A549 (cell line): Measurements from ENCODE around the gene GPR137B. TPM values are rescaled to one million over a fixed set of nuclear protein-coding genes. Genes with fewer than 3 reads are reported as not detected.
A peak's percentile ranks its signal among the peaks of the same experiment; 100 is the strongest.

Experiments
- ATAC-seq, 2 experiments: fragments of 200-7000 bp in 1 of 2; fragments of >200 bp in 1 of 2; cut with Nextera tagmentation in 1 of 2; cut with Tn5 transposase in 1 of 2; 3 replicates each; pipeline versions ENCODE4 v1.8.0 to v1.9.1; 2018 to 2020; ENCODE audit warnings: mild to moderate bottlenecking in 1 of 2, moderate library complexity in 1 of 2
- CTCF ChIA-PET: fragments of 300-600 bp; sonication (Branson Sonifier 250); formaldehyde crosslinking; extraction: SDS; loops from one replicate; lab custom pipeline; 2021; ENCODE audit warnings: antibody characterized with exemption, inconsistent platforms; lab: Yijun Ruan, JAX
- POLR2A ChIA-PET: fragments of 350-600 bp; formaldehyde crosslinking; extraction: SDS; loops from one replicate; lab custom pipeline; 2021; ENCODE audit warnings: antibody characterized with exemption, inconsistent platforms; lab: Yijun Ruan, JAX
- DNase-seq, 2 experiments: peaks; one replicate each; pipeline versions ENCODE4 v3.0.0 to v3.0.0-alpha.2; 2011 to 2016; ENCODE audit warnings: low read depth in 1 of 2, low spot score in 1 of 2
- FAIRE-seq: peaks from 2 replicates; lab custom pipeline; 2011; peaks lifted over from hg19 to GRCh38; lab: Jason Lieb, UNC
- H3K27ac ChIP-seq, 2 experiments: fragments of >200 bp; sonication (Bioruptor Twin); formaldehyde crosslinking; 3 replicates each; pipeline ENCODE4 v1.5.1; 2016 to 2017
- H3K4me1 ChIP-seq: fragments of >200 bp; sonication (Bioruptor Twin); formaldehyde crosslinking; 3 replicates; pipeline ENCODE4 v1.6.1; 2016
- H3K4me2 ChIP-seq: fragments of >200 bp; sonication (Bioruptor Twin); formaldehyde crosslinking; 3 replicates; pipeline ENCODE4 v1.6.1; 2016
- H3K4me3 ChIP-seq: fragments of >200 bp; sonication (Bioruptor Twin); formaldehyde crosslinking; 3 replicates; pipeline ENCODE4 v1.5.1; 2016
- H3K9me3 ChIP-seq: fragments of >200 bp; sonication (Bioruptor Twin); formaldehyde crosslinking; 3 replicates; pipeline ENCODE4 v1.6.1; 2016
- CBX2 ChIP-seq: fragments of 200-600 bp; sonication (generic); IDR thresholded peaks from 2 replicates; pipeline ENCODE4 v1.6.1; 2016; ENCODE audit warnings: low read depth, mild to moderate bottlenecking, borderline replicate concordance
- CEBPB ChIP-seq, 2 experiments: fragments of >200 bp in 1 of 2; sonication (Bioruptor Twin) in 1 of 2; formaldehyde crosslinking in 1 of 2; IDR thresholded peaks; 2 replicates each; pipeline ENCODE4 v1.6.1; 2012 to 2016
- CHD2 ChIP-seq: fragments of 150-350 bp; IDR thresholded peaks from 2 replicates; pipeline ENCODE4 v1.6.1; 2014; ENCODE audit warnings: low read length; ENCODE audit not compliant: partially characterized antibody
- FOSL2 ChIP-seq, 2 experiments: fragments of 450-650 bp in 1 of 2; fragments of >200 bp in 1 of 2; sonication (Bioruptor Twin) in 1 of 2; formaldehyde crosslinking; IDR thresholded peaks; 2 replicates each; pipeline versions ENCODE4 v1.5.0 to v1.6.1; 2016 to 2020; ENCODE audit warnings: mild to moderate bottlenecking in 1 of 2, moderate library complexity in 1 of 2
- HEYL ChIP-seq: fragments of 250-450 bp; sonication (Bioruptor Pico); IDR thresholded peaks from 2 replicates; pipeline ENCODE4 v1.8.0; 2021; ENCODE audit warnings: mild to moderate bottlenecking, moderate library complexity
- HOXA7 ChIP-seq: fragments of 250-450 bp; sonication (Bioruptor Pico); IDR thresholded peaks from 2 replicates; pipeline ENCODE4 v1.5.0; 2020; ENCODE audit warnings: mild to moderate bottlenecking, moderate library complexity
- HOXB5 ChIP-seq: fragments of 250-450 bp; sonication (Bioruptor Pico); IDR thresholded peaks from 2 replicates; pipeline ENCODE4 v1.5.0; 2020; ENCODE audit warnings: mild to moderate bottlenecking, moderate library complexity
- KDM5A ChIP-seq: fragments of 200-600 bp; sonication (generic); IDR thresholded peaks from 2 replicates; pipeline ENCODE4 v1.6.1; 2016; ENCODE audit warnings: antibody characterized with exemption, mild to moderate bottlenecking
- MAFK ChIP-seq: fragments of 450-650 bp; IDR thresholded peaks from 2 replicates; pipeline ENCODE4 v1.6.1; 2014; ENCODE audit not compliant: partially characterized antibody
- MAZ ChIP-seq: fragments of 150-350 bp; IDR thresholded peaks from 2 replicates; pipeline ENCODE4 v1.6.1; 2014; ENCODE audit warnings: antibody characterized with exemption, low read depth, low read length, borderline replicate concordance
- NR3C1 ChIP-seq: fragments of >200 bp; sonication (Bioruptor Twin); formaldehyde crosslinking; IDR thresholded peaks from 3 replicates; pipeline ENCODE4 v1.6.1; 2017
- PHF8 ChIP-seq: fragments of 200-600 bp; sonication (generic); IDR thresholded peaks from 2 replicates; pipeline ENCODE4 v1.6.1; 2016; ENCODE audit warnings: low read depth, mild to moderate bottlenecking, antibody characterized with exemption, moderate library complexity, borderline replicate concordance
- POLR2AphosphoS2 ChIP-seq: conservative IDR thresholded peaks from 2 replicates; pipeline ENCODE4 v1.6.1; 2012; ENCODE audit warnings: low read length, improper control_type of control experiment, inconsistent platforms
- SREBF2 ChIP-seq: fragments of 450-650 bp; IDR thresholded peaks from 2 replicates; pipeline ENCODE4 v1.6.1; 2014; ENCODE audit warnings: mild to moderate bottlenecking, moderate library complexity
- TP53 ChIP-seq: fragments of 250-450 bp; sonication (Bioruptor Pico); IDR thresholded peaks from 2 replicates; pipeline ENCODE4 v1.5.0; 2021; ENCODE audit warnings: mild to moderate bottlenecking, moderate library complexity
- ZC3H11A ChIP-seq: fragments of 450-650 bp; IDR thresholded peaks from 2 replicates; pipeline ENCODE4 v1.6.1; 2014; ENCODE audit warnings: antibody characterized with exemption, mild to moderate bottlenecking
- ZFP36 ChIP-seq: fragments of 450-650 bp; IDR thresholded peaks from 2 replicates; pipeline ENCODE4 v1.6.1; 2014; ENCODE audit warnings: borderline replicate concordance; ENCODE audit not compliant: partially characterized antibody
- ZNF302 ChIP-seq: fragments of 250-450 bp; sonication (Bioruptor Pico); IDR thresholded peaks from 2 replicates; pipeline ENCODE4 v1.9.0; 2021; ENCODE audit warnings: inconsistent platforms, mild to moderate bottlenecking, moderate library complexity
- WGBS: methylation state at CpG from one replicate; pipeline ENCODE4 v1.1.6; 2017; ENCODE audit errors: missing lambda C conversion rate; 5-methylcytosine and 5-hydroxymethylcytosine counted together
- polyA plus RNA-seq, 4 experiments: library from polyadenylated mRNA; depleted of rRNA in 3 of 4; stranded (reverse); fragments of >200 nt; fragmentation: RNase III in 1 of 4; extraction: RNeasy Plus Mini Kit Qiagen cat#74134 plus additional on column Dnase treatment in 1 of 4; gene quantifications; 2 replicates in 3 of 4; 3 replicates in 1 of 4; pipeline ENCODE4 v1.2.3, GENCODE V29; 2011 to 2017
- TF ChIP-seq, protein P1 (sequence below): fragments of 250-450 bp; sonication (Bioruptor Pico); IDR thresholded peaks from 2 replicates; pipeline ENCODE4 v1.5.0; 2021; ENCODE audit warnings: mild to moderate bottlenecking, moderate library complexity, borderline replicate concordance

The GPR137B gene
- polyA plus RNA-seq, 2 of the 4 experiments (the other 2 are of a cell fraction): 5.8 to 9.2 TPM

DNA sequence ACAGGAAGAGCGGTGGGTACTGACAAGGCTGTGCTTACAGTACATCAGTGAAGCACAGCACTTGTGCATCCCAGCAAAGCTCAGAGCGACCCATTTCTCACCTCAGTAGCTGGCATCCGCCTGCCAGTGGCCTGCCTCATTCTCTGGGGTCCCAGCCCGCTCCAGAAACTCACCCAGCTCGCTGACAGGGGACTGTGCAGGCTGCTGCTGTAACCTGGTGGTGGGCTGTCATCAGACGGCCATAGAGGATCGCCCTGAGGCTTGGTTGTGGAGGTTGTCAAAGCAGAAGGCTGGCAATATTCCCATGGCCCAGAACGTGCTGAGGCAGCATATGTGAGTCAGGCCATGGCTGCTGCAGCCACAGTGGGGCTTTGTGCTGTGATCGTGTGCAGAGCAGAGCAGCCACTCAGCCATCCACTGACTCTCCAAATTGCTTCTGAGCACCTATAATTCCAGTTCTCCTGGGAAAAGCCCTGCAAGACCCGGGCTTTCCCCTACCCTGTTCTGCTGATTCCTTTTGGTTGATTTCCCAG is 13.6 kb upstream of the GPR137B start:
- CTCF ChIA-PET: interaction anchor here (0.6 to 2.1 kb wide), 2 partner anchors 12 to 629 kb away, joined by 4 to 9 read pairs; no protein-coding TSS in a partner anchor
- Histone ChIP-seq H3K27ac (no peak overlapping the region), H3K4me1 (no peaks in the 10 kb centered on the region), H3K4me3 (no peak overlapping the region), H3K4me2 (no peak overlapping the region), H3K9me3 (no peaks in the 10 kb centered on the region)
- TF ChIP-seq KDM5A (no peak), MAFK (peak; percentile 59)
- no peak for DNase-seq
- FAIRE-seq: no peak
- no peak for ATAC-seq
- POLR2A ChIA-PET: no interaction called here
- WGBS: 57% methylated on average over 9 of the region's 10 CpGs

DNA sequence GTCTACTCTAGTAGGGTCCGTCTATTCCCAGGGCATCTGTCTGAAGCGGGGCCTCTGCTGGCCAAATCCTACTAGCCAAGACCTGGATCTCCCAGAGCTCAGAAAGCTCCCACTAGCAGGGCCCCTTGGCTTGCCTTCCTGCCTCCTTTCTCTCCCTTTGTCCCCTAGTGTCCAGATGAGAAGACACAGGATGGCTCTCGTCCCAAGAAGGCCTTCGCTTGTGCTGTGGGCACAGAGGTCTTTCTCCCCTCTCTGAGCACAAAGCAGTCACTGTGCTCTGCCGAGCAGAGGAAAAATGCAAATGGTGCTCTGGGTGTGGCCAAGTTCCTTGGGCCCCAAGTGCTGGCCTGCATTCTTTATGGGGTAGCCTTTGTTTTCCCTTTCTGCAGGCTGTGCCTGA is 13.0 kb upstream of the GPR137B start:
- ChIA-PET POLR2A (no interaction called here), CTCF (interaction anchor here (0.6 kb wide), 1 partner anchor 629 kb away, joined by 4 read pairs; no protein-coding TSS in a partner anchor)
- 86% methylated on average over 5 of the region's 5 CpGs for WGBS
- no peaks in the 10 kb centered on the region for H3K4me1 ChIP-seq
- TF ChIP-seq POLR2AphosphoS2: no peak
- no peak for TF ChIP-seq ZFP36
- no peak for TF ChIP-seq MAZ
- no peak for TF ChIP-seq HOXA7 (CRISPR knock-in tag)
- no peak for TF ChIP-seq FOSL2 (IDR thresholded peaks at IDR 0.05)
- no peak for TF ChIP-seq FOSL2 (CRISPR knock-in tag; IDR thresholded peaks at IDR 0.05)
- no peak for TF ChIP-seq MAFK
- TF ChIP-seq CHD2: no peak
- TF ChIP-seq ZC3H11A: no peak
- TF ChIP-seq NR3C1: no peak
- no peak for TF ChIP-seq HOXB5 (CRISPR knock-in tag)
- no peak for TF ChIP-seq CEBPB (IDR thresholded peaks at IDR 0.05)
- no peak for TF ChIP-seq HEYL (CRISPR knock-in tag)
- no peak overlapping the region for H3K4me3 ChIP-seq
- no peak overlapping the region for H3K27ac ChIP-seq
- DNase-seq (no peak), FAIRE-seq (no peak), ATAC-seq (no peak)
- no peak overlapping the region for H3K4me2 ChIP-seq
- no peaks in the 10 kb centered on the region for H3K9me3 ChIP-seq

DNA sequence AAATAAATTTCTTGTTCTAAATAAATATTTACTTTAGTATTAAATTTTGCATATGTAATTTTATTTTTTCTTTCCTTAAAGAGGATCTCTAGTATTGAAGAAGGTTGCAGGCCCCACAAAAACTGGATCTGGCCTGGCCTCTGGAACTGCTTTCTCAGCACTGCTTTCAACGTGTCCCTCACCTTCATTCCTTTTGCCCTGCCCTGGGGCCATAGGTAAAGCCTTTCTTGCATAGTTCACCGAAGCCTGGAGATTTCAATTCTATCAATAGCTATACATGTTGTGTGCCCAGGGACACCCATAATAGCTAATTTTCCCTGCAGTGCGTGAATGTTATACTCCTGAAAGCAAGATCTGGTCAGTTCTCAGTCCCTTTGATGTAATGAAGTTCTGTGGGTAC is 12.0 kb upstream of the GPR137B start:
- TF ChIP-seq SREBF2 (no peak), ZFP36 (no peak), FOSL2 (IDR thresholded peaks at IDR 0.05) (no peak), FOSL2 (CRISPR knock-in tag; IDR thresholded peaks at IDR 0.05) (no peak), PHF8 (no peak), TP53 (CRISPR knock-in tag) (no peak), CBX2 (no peak), MAFK (no peak), HEYL (CRISPR knock-in tag) (no peak), CHD2 (no peak), ZNF302 (CRISPR knock-in tag) (no peak), KDM5A (no peak)
- TF ChIP-seq, protein P1, sequence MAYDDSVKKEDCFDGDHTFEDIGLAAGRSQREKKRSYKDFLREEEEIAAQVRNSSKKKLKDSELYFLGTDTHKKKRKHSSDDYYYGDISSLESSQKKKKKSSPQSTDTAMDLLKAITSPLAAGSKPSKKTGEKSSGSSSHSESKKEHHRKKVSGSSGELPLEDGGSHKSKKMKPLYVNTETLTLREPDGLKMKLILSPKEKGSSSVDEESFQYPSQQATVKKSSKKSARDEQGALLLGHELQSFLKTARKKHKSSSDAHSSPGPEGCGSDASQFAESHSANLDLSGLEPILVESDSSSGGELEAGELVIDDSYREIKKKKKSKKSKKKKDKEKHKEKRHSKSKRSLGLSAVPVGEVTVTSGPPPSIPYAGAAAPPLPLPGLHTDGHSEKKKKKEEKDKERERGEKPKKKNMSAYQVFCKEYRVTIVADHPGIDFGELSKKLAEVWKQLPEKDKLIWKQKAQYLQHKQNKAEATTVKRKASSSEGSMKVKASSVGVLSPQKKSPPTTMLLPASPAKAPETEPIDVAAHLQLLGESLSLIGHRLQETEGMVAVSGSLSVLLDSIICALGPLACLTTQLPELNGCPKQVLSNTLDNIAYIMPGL (CRISPR knock-in tag): no peak
- H3K4me2 ChIP-seq: no peak overlapping the region
- no peak for DNase-seq
- H3K4me3 ChIP-seq: no peak overlapping the region
- H3K9me3 ChIP-seq: no peaks in the 10 kb centered on the region
- H3K27ac ChIP-seq: no peak overlapping the region
- ChIA-PET CTCF (interaction anchor here (0.6 kb wide), 2 partner anchors 616 to 1454 kb away, joined by 3 read pairs; no protein-coding TSS in a partner anchor), POLR2A (no interaction called here)
- 45% methylated on average over 3 of the region's 3 CpGs for WGBS
- H3K4me1 ChIP-seq: no peaks in the 10 kb centered on the region
- no peak for FAIRE-seq
- no peak for ATAC-seq
